NCI-H2081 treated with DMSO at 0.1 percent for 48 hours (cell line): ENCODE data around the gene PER1.
"Not testable (repeated sequence)": the region's sequence is repeated elsewhere in the genome, so short reads cannot be mapped to it uniquely, and the experiment has no call there.

ENCODE experiments used
- DNase-seq: peaks from one replicate; lab custom pipeline; 2025; lab: John Stamatoyannopoulos, UW

PER1 gene

GRCh38 chr17:8119581-8120519 lies 32.4 kb downstream of the PER1 start:
- peak; percentile 69 for DNase-seq

DNA sequence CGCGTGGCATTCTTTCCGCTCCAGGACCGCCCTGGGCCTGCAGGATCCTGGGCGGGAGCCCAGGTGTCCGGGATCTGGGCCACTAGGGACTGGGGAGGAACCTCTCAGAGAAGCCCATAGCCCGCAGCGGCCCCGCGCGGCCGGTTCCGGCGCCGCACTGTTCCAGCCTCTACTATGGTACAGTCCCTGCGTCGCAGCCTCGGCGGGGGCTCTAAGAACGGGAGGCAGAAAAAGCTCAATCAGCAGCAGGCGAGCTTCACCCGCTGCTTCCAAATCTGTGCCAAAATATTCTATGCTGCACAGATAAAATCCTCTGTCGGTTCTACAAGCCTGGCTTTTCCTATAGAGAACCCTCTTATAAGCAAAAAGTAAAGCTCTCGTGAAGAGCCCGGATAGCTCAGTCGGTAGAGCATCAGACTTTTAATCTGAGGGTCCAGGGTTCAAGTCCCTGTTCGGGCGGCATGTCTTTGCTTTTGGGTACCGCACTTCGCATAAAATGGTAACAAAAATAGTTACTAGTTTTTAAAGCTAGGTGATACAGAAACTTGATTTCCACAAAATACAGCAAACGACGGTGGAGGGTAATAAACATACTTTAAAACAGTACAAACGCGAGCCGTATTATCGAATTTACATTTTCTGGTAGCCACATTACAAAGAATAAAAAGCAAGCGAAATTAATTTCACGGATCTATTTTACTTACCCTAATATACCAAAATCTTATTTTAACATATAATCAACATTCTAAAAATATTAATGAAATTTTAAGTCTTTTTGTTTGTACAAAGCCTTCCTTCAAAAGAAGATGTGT lies 33.2 kb downstream of the PER1 start:
- peak; percentile 36 for DNase-seq

GRCh38 chr17:8117980-8118768 lies 34.0 kb downstream of the PER1 start, which contains the start of gene ALOXE3:
ALOXE3 (minus strand) TSS chr17:8118514; CDS start chr17:8117990, 524 bp downstream.
- no peak for DNase-seq

- no peak for DNase-seq
Measured at GRCh38 chr17:8117367-8117979, 34.7 kb downstream of the PER1 start.

GRCh38 chr17:8116776-8117175 lies 35.4 kb downstream of the PER1 start:
- DNase-seq = no peak

- DNase-seq = no peak
Measured at GRCh38 chr17:8110907-8111306, 41.3 kb downstream of the PER1 start.

GRCh38 chr17:8110456-8110804 lies 41.8 kb downstream of the PER1 start:
- DNase-seq = no peak

DNA sequence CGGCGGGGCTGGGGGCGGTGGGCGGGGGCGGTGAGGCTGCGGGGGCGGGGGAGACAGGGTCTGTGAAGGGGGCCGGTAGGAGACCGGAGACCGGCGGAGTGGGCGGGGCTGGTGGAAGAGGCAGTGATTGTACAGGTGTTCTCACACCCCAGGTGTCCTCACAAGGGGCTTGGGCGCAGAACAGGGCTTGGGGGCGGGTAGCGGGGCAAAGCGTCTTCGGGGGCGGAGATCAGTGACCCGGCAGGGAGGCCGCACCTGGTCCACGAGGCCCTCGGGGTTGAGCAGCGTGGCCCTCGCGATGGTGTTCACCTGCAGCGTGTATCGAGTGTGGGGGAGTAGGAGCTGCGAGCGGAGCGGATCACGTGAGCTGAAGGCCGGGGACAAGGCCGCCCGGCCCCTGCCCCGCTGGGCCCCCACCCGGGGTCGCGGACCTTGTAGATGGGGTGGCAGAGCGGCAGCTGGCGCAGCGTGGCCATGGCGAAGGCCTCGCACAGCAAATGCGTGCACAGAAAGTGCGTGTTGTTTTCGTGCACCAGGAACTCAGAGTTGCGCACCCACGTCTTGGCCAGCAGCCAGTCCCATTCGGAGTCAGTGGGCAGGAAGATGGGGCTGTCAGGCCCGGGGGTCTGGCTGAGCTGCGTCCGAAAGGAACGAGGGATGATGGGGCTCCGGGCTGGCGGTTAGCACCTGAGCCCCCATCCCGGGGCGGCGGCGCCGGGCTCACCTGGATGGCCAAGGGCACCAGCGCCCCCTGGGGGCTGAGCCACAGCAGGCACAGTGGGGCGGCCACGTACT lies 42.3 kb downstream of the PER1 start:
- no peak for DNase-seq

GRCh38 chr17:8108972-8109660 lies 43.1 kb downstream of the PER1 start:
- DNase-seq = no peak

DNA sequence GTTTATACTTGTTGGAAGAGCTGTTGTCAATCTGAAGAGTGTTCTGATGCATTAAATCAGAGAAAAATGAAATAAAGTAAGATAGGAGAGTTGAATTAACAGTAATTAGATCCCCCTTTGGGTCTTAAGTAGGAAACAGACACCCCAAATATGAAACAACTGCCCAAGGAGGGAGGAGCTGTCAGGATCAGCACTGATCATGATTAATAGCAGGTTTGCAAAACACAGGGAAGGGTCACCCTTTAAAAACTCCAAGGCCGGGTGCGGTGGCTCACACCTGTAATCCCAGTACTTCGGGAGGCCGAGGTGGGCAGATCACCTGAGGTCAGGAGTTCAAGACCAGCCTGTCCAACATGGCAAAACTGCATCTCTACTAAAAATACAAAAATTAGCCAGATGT lies 45.2 kb downstream of the PER1 start:
- DNase-seq = not testable (repeated sequence)

DNA sequence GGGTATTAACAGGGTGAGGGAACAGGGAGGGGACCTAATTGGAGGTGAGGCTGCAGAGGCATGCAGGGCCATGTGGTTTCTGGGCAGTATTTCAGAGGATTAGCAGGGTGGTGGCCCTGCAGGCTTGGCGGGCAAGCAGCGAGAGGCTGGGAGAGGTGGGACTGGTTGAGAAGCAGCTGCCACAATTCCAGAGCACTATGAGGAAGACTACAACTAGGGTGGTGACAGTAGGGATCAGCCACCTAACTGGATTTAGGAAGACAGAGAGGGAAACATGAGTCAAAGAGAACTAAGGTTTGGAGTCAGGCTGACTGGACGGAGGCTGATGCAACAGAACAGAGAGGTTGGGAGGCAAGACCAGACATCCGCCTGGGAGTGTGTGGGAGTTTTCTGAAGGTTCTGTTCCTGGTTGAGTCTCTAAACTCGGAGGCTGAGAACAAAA lies 46.2 kb downstream of the PER1 start:
- no peak for DNase-seq

- DNase-seq = no peak
Measured at GRCh38 chr17:8104911-8105310, 47.3 kb downstream of the PER1 start.

- DNase-seq = no peak
Measured at GRCh38 chr17:8103549-8103948, 48.7 kb downstream of the PER1 start.

DNA sequence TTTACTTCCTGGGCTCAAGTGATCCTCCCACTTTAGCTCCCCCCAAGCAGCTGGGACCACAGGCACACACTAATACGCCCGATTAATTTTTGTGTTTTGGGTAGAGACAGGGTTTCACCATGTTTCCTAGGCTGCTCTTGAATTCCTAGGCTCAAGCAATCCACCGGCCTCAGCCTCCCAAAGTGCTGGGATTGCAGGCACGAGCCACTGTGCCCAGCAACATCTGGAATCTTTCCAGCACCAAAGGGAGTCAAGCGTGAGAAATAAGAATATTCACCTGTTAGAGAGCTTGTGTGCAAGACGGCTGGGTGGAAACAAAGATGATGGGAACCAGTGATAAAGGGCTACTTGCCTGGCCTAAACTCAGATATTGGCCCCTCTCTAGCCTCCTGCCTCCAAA lies 50.5 kb downstream of the PER1 start:
- DNase-seq = no peak

- no peak for DNase-seq
Measured at GRCh38 chr17:8100763-8101162, 51.4 kb downstream of the PER1 start.

GRCh38 chr17:8100111-8100510 lies 52.1 kb downstream of the PER1 start:
- DNase-seq = no peak

GRCh38 chr17:8096541-8096940 lies 55.7 kb downstream of the PER1 start:
- DNase-seq = no peak

GRCh38 chr17:8095361-8095760 lies 56.8 kb downstream of the PER1 start:
- no peak for DNase-seq

- DNase-seq = no peak
Measured at GRCh38 chr17:8091033-8091687, 61.0 kb downstream of the PER1 start.
